HG02588 (cell line): ENCODE data around the gene CLCF1.
"Not testable (repeated sequence)": the region's sequence is repeated elsewhere in the genome, so short reads cannot be mapped to it uniquely, and the experiment has no call there.

ENCODE experiments used
- ATAC-seq: cut with Tn5 transposase; IDR thresholded peaks from one replicate; pipeline ENCODE4 v1.9.1; 2021; ENCODE audit warnings: mild to moderate bottlenecking, moderate library complexity; ENCODE audit not compliant: unreplicated experiment

CLCF1 gene

DNA sequence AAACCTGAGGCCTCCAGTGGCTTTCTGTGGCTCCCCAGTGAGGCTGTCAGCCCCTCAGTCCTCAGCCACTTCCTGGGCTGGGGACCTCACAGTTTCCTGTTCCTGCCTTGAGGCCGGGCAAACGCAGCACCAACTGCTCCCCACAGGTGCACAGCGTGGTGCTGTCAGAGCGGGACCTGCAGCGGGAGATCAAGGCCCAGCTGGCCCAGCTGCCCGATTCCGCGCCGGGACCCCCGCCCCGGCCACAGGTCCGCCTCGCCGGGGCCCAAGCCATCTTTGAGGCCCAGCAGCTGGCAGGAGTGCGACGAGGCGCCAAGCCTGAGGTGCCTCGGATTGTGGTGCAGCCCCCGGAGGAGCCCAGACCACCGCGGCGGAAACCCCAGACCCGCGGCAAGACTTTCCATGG lies 35.9 kb upstream of the CLCF1 start:
- no peak for ATAC-seq

DNA sequence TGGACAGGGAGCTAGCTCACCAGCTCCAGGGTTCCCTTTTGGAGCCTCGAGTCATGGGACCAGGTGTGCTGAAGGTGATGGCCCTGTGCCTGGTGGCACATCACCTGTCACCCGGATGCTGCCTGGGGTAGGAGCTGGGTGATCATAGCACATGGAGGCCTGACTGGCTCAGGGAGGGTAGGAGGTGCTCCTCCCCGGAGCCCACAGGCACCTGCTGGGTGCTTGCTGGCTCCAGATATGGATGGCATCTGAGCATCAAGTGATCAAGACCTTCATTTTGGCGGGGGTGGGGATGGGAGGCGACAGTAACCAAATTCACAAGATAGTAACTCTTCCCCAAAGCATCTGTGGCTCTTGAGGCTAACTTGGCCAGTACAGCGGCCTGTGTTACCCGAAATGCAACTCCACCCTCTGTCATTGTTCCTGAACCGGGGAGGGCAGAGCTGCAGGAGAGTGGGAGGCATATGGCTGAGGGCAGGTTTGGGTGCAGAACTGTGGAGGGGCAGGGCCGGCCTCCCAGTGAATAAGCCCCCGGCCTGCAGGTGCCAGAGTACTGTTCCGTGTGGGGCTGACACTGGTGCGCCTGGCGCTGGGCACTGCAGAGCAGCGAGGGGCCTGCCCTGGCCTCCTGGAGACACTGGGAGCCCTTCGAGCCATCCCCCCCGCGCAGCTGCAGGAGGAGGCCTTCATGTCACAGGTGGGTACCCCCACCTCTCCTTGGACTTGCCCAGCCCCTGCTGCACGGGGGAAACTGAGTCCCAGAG lies 35.2 kb upstream of the CLCF1 start:
- no peak for ATAC-seq

DNA sequence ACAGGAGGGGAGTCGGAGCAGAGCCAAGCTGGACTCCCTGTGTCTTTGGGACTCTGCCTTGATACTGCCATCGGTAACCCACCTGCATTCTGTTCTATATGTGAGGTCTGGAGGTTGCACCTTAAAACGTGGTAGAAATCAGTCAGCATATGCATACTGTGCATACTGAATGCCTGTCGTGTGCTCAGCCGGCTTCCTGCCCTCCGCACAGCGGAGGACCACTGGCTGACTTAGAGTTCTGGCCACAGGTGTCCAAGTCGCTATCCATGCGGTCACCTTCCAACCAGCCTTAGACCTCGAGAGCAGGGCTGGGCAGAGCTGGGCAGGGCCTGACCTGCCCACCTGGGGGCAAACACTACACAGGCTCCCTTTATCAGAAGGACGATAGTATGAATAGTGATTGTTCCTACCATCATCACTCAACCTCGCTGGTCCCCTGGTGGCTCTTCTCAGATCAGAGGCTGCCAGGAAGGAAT lies 34.3 kb upstream of the CLCF1 start:
- no peak for ATAC-seq

DNA sequence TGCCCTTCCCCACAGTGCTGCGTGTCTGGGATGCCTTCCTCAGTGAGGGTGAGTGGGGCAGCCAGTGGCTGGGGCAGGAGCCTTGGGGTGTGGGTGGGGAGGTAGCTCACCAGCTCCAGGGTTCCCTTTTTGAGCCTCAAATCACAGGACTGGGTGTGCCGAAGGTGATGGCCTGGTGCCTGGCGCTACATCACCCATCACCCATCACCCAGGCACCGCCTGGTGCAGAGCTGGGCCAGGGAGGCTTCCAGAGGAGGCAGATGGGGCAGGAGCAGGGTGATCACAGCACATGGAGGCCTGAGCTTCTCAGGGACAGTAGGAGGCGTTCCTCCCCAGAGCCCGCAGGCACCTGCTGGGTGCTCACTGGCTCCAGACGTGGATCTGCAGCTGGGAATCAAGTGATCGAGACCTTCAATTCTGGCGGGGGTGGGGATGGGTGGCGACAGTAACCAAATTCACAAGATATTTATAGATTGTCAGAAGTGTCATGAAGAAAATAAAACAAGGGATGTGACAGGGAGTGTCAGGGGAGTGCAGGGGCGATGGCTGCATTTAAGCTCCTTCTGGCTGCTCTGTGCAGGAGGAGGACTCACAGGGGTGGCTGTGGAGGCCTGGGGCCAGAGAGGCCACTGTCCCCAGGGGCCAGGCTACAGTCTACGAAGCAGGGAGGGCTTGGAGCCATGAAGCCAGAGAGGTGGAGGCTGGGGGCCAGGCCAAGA lies 33.7 kb upstream of the CLCF1 start:
- ATAC-seq = no peak

DNA sequence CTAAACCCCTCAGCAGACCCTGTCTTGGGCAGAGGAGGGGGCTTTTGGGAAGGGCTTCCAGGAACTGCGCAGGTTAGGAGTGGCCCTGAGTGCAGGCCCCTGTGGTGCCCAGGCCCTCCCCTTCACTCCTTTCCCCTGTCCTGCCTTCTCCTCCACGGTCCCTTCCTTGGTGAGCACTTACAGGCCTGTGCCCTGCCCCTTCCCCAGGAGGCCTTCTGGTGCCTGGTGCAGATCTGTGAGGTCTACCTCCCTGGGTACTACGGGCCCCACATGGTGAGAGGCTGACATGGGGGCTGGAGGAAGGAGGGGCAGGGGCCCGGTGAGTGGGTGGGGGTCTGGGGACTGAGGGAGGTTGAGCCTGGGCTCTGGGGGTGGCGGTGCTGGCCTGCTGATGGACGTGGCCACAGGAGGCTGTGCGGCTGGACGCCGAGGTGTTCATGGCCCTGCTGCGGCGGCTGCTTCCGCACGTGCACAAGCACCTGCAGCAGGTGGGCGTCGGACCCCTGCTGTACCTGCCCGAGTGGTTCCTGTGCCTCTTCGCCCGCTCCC lies 33.1 kb upstream of the CLCF1 start:
- ATAC-seq = no peak

DNA sequence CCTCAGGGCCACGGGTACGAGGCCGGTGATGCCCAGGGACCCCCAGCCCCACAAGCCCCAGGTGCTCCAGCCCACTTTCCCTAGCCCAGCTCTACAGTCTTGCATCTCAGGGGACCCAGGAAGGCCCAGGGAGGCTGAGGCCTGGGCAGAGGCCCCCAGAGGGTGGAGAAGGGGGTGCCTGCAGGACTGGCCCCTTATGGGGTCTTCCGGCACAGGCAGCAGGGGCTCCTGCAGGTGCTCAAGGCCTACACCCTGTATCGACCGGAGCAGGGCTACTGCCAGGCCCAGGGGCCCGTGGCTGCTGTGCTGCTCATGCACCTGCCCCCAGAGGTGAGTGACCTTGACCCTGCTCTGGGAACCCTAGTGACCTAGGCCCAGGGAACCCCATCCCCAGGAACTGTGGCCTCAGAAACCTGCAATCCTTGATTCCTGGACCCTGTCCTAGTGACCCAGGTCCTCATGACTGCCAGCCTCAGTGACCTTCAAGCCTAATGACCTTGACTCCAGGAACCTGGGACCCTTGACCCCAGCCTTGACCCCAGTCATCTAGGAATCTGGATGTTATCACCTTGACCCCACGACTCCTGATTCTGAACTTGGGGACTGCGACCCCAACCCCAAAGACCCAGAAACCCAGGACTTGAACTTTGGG lies 32.4 kb upstream of the CLCF1 start:
- no peak for ATAC-seq

DNA sequence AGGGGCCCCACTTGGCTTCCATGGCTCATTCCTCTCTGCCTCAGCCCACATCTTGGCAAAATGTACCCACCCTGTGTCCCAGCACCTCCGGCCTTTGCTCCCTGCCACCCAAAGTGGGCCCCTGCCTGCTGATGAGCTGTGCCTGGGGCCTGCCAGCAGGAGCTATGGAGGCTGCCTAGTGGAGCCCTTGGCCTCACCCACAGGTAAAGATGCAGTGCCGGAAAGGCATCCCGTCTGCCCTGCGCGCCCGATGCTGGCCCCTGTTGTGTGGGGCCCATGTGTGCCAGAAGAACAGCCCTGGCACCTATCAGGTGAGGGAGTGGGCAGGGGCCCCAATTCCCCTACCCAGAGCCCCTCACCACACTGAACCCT lies 31.8 kb upstream of the CLCF1 start:
- no peak for ATAC-seq

DNA sequence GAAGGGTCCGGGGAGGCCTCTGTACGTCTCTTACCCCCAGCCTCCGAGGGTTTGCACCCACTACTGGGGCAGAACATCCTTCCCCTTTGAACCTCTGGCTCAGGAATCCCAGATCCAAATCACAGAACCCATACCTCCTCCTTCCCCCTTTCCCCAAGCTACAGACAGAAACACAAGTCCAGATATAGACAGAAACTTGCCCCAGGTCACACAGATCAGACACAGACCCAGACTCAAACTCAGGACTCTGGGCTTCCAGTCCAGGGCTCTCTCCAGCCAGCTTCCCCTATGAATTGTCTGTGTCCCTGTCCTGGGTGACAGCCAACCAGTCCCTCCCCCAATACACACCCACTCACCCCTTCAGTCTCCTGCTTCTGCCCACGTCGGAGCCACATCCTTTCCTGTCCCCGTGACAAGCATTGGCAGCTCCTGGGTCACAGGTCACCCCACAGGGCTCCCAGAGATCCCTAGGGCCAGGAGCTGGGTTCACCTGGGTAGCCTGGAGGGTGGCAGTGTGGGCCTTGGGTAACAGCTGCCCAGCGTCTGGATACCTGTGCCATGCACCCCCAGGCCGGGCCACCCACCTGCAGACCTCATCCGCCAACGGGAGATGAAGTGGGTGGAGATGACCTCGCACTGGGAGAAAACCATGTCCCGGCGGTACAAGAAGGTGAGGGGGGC lies 31.3 kb upstream of the CLCF1 start:
- ATAC-seq = no peak

DNA sequence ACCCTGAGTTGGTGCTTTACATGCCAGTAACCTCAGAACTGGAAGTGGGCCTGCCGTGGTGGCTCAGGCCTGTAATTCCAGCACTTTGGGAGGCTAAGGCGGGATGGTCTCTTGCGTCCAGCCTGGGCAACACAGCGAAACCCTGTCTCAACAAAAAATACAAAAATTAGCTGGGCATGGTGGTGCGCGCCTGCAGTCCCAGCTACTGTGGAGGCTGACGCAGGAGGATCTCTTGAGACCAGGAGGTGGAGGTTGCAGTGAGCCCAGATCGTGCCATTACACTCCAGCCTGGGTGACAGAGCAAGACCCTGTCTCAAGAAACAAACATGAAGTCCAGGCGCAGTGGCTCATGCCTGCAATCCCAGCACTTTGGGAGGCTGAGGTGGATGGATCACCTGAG lies 29.7 kb upstream of the CLCF1 start:
- ATAC-seq = not testable (repeated sequence)

DNA sequence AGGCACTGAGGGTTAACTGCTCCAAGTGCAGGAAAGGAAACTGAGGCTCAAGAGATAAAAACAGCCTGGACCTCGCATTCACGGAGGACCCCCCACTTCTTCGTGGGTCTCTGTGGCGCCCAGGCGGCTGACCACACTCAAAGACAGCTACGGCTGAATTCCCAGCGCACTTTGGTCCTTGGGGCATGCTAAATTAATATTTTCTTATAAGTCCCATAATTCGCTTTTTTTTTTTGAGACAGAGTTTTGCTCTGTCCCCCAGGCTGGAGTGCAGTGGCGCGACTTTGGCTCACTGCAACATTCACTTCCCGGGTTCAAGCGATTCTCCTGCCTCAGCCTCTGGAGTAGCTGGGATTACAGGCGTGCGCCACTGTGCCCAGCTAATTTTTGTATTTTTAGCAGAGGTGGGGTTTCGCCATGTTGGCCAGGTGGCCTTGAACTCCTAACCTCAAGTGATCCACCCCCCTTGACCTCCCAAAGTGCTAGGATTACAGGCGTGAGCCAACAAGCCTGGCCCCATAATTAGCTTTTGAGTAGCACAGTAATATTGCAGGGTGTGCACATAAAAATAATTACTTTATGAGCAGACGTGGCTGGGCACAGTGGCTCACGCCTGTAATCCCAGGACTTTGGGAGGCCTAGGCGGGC lies 28.9 kb upstream of the CLCF1 start:
- ATAC-seq = not testable (repeated sequence)

DNA sequence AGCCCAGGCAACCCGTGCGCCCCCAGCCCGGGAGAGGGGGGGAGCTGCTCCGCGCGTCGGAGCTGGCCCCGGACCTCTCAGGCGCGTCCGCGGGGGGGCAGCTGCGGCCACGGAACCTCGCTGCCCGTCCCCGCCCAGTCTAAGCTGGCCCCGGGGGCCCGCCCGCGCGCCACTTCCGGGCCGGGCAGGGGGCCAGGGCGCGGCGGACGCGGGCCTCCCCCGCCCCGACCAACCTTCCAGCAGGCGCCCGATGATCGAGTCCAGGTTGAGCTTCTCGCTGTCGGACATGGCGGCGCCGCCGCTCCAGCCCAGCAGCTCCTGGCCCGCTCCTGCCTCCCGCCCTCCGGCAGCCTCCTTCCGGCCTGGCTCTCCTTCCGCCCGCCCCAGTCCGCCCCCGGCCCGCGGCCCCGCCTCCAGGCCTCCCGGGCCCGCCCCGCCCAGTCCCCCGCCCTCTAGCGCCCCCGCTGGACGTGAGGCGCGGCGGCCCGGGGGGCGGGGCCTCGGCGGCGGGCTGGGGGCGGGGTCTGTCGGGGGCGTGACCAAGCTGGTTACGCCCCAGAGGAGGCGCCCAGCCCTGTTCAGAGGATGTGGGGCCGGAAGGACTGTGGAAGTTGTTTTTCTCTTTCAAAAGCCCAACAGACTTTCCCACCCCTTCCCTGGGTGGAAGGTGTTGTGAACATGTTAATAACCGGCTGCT lies 28.2 kb upstream of the CLCF1 start, which contains the start of gene PPP1CA:
TSS of gene PPP1CA (minus strand) at position 364 of the 697 bp plus-strand sequence. CDS start at position 288, 76 bp downstream.
- peak; percentile 61 for ATAC-seq

DNA sequence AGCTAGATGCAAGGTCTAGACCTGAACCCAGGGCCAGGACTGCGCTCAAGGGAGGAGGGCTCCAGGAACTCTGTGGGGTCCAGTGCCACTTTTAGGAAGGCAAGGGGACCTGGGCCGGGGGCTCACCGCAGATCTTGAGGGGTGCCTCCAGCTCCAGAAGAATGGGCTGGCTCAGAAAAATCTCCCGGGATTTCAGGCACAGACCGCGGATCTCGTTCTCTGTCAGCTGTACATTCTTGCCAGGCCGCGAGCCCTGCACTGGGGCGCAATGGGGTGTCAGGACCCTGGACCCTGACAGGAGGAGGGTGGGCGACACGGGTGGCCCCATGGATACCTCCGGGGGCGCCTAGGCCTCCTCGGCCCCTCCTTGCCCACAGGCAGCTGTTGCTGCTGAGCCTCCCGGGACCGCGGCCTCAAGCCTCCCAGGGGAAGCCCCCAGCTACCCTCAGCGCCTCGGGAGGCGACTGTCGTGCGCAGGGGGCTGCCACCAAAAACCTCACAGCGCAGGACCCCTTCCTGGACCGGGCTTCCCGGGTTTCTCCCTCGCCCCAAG lies 27.6 kb upstream of the CLCF1 start:
- peak; percentile 19 for ATAC-seq

DNA sequence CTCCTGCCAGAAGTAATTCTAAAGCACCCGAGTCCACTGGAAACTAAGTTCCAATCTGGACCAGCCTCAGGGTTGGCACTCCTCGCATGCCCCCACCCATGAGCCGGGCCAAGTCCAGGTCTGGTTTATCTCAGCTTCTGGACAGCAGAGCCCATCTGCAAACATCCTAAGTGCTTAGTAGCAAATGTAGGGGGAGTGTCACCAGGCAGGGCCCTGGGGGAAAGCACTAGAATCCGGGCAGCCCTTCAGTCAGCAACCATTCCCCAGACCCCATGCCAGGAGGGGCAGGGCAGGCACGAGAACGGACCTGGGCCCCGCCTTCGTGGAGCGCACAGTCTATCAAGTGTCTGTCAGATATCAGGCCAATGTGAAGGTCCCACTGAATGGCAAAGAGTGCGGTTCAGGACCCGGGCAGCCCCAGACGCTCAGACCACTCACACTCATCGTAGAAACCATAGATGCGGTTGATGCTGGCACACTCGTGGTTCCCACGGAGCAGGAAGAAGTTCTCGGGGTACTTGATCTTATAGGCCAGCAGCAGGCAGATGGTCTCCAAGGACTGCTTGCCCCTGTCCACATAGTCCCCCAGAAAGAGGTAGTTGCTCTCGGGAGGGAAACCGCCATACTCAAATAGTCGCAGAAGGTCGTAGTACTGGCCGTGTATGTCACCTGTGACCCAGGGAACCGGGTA lies 27.0 kb upstream of the CLCF1 start:
- ATAC-seq = no peak

DNA sequence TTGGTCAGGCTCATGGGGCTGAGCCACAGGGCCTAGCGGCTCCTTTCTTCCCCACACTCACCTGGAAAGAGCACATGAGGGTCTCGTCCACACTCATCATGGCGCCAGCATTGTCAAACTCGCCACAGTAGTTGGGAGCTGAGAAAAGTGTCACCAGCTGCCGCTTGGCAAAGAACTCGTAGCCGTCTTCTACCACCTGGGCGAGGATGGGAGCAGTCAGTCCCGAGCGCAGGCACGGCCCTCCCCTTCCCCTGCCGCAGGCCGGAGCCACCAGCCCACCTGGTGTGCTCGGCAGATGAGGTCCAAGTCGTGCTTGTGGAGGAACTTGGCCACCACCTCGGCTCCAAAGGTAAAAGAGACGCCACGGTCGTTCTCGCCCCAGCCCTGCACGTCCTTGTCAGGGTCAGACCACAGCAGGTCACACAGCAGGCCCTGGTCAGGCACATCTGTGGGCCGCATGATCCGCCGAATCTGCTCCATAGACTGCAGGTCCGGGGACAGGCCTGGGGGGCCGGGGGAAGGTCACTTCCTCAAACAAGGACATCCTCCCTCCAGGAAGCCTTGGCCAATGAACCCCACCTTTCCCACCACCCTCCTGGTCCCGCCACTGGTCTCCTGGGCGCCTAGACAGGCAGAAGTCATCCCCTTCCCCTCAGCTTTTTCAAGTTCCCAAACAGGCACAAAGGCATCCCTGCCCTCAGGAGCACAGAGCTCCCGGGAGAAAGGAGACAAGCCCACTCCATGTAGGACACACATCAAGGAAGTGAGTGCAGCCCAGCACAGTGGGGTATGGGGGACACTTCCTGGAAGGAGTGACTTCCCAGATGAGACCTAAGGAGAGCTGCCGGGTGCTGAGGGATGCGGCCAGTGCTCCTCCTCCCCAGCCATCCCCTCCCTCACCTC lies 25.5 kb upstream of the CLCF1 start:
- no peak for ATAC-seq

DNA sequence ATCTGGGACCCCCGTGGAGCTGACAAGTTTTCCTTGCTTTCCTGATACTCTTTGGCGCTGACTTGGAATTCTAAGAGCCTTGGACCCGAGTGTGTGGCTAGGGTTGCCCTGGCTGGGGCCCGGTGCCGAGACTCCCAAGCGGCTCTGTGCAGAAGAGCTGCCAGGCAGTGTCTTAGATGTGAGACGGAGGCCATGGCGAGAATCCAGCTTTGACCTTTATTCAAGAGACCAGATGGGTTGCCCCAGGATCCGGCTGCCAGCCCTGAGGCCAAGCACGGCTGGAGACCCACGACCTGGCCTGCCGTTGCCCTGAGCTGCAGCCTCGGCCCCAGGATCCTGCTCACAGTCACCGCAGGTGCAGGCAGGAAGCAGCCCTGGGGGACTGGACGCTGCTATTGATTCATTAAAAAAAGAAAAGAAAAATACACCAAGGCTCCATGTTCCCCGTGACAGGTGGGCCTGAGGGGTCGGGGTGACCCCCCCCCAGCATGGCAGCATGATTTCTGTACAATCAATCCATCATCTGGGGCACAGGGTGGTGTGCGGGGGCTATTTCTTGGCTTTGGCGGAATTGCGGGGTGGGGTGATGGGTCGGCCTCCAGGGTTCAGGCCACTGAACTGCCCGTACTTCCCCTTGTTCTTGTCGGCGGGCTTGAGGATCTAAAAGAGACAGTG lies 24.7 kb upstream of the CLCF1 start:
- ATAC-seq = no peak

DNA sequence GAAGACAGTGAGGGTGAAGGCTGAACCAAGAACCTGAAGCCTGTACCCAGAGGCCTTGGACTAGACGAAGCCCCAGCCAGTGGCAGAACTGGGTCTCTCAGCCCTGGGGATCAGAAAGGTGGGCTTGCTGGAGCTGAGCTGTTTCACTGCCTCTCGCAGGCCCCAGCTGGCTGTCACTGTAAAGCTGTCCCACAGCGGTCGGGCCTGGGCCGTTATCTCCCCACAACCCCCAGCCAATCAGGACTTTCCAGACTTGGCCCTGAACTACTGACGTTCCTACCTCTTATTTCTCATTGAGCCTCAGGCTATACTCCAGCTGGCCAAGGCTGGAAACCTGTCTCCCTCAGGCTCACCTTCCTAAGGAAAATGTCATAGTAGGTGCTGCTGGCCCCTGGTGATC lies 24.1 kb upstream of the CLCF1 start:
- ATAC-seq = no peak
